GM12875 (cell line): Measurements from ENCODE around the gene PDCL3.

Experiments
- H3K4me3 ChIP-seq: one replicate; pipeline ENCODE4 v1.5.1; 2011; ENCODE audit warnings: low read depth, low read length, control low read depth
- TF ChIP-seq, protein P1 (sequence below): IDR thresholded peaks from 2 replicates; pipeline ENCODE4 v1.5.1; 2011; ENCODE audit warnings: low read depth, mild to moderate bottlenecking, control low read depth, inconsistent platforms, low read length, moderate library complexity, borderline replicate concordance; ENCODE audit not compliant: insufficient read depth

The PDCL3 gene

DNA sequence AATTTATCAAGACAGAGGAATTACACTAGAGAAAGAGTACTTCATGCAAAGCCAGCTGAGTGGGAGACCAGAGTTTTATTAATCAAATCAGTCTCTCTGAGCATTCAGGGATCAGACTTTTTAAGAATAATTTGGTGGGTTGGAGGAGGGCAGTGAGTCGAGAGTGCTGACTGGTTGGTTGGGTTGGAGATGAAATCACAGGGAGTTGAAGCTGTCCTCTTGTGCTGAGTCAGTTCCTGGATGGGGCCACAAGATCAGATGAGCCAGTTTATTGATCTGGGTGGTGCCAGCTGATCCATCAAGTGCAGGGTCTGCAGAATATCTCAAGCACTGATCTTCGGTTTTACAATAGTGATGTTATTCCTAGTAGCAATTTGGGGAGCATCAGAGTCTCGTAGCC is 21.4 kb upstream of the PDCL3 start:
- TF ChIP-seq, protein P1, sequence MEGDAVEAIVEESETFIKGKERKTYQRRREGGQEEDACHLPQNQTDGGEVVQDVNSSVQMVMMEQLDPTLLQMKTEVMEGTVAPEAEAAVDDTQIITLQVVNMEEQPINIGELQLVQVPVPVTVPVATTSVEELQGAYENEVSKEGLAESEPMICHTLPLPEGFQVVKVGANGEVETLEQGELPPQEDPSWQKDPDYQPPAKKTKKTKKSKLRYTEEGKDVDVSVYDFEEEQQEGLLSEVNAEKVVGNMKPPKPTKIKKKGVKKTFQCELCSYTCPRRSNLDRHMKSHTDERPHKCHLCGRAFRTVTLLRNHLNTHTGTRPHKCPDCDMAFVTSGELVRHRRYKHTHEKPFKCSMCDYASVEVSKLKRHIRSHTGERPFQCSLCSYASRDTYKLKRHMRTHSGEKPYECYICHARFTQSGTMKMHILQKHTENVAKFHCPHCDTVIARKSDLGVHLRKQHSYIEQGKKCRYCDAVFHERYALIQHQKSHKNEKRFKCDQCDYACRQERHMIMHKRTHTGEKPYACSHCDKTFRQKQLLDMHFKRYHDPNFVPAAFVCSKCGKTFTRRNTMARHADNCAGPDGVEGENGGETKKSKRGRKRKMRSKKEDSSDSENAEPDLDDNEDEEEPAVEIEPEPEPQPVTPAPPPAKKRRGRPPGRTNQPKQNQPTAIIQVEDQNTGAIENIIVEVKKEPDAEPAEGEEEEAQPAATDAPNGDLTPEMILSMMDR = no peak
- H3K4me3 ChIP-seq = no peak overlapping the region

DNA sequence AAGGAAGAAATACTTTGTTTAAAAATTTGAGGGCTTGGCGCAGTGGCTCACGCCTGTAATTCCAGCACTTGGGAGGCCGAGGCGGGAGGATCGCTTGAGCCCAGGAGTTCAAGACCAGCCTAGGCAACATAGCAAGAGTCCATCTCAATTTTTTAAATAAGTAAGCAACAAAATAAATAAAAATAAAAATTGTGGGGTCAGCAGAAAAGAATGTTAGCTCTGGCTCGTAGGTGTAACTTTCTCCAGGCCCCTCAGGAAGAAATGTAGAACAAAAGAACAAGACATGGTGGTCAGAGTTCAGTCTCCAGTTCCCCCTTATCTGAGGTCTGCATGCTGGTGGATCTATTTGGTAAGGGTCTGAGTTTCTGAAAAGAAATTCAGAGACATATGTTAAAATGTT is 20.4 kb upstream of the PDCL3 start:
- TF ChIP-seq, protein P1 = no peak
- no peak overlapping the region for H3K4me3 ChIP-seq

DNA sequence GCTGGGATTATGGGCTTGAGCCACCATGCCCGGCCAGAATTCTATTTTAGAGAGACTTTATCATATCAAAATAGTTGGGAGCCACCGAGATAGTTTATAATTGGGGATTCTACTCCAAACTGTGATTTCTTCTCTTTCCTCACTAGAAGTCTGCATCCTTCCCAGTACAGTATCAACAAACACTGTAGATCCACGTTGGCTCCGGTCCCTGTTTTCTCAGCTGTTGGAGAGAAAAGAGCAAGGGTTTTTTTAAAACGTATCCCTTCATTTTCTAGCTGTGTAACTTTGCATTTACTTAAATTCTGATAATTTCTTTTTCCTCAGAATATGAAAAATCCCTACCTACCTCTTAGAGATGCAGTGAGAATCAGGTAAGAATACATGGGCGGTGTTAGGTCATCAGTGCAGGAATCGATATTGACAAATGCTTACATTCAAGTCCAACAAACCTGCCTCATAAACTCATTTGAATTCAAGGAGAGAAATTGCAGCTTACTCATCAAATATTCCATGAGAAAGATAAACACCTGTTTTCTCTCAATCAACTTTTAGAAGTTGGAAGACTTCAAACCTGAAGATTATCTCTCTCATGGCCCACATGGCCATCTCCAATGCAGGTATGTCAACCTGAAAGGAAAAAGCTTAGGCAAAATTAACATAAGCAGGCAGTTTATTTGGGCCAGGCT is 17.7 kb upstream of the PDCL3 start:
- no peak overlapping the region for H3K4me3 ChIP-seq
- TF ChIP-seq, protein P1 = no peak

DNA sequence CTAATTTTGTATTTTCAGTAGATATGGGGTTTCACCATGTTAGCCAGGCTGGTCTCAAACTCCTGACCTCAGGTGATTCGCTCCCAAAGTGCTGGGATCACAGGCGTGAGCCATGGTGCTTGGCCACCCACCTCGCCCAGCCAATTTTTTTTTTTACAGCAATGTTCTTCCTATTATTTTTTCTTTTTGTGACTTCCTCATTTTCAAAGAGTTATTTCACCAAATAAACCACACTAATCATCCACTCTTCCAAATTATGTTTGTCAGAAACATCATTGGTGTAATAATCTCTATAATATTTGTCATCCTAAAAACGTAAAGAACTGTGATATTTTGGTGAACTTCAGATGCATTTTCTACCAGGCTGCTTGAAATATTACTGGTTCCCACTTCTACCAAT is 16.3 kb upstream of the PDCL3 start:
- H3K4me3 ChIP-seq = no peak overlapping the region
- TF ChIP-seq, protein P1 = no peak

DNA sequence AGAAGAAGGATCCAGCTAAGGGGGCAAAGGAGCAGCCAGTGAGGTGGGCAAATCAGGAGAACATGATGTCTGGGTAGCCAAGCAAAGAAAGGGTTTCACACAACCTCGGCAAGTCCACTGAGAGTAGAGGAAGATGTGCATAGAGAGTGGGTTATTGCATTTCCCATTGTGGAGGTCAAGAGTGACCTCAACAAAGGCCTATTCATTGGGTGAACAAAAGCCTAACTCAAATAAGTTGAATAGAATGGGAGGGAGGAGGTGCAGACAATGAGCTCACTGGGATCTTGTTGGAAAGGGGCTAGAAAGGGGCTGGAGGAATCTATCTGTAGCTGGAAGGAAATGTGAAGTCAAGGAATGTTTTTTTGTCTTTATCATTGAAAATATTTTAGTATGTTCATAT is 14.0 kb upstream of the PDCL3 start:
- no peak overlapping the region for H3K4me3 ChIP-seq
- TF ChIP-seq, protein P1 = no peak

DNA sequence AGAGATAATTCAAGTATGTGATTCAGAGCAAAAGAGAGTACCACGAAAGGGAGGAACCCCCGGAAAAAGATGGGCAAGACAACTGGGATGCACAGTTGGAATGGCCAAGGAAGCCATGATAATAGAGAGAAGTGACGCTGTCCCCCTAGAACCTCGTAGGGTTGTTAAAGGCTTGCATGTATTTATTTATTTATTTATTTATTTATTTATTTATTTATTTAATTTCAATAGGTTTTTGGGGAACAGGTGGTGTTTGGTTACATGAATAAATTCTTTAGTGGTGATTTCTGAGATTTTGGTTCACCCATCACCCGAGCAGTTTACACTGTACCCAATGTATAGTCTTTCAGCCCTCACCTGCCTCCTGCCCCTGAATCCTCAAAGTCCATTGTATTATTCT is 11.5 kb upstream of the PDCL3 start:
- TF ChIP-seq, protein P1 = no peak
- no peak overlapping the region for H3K4me3 ChIP-seq

DNA sequence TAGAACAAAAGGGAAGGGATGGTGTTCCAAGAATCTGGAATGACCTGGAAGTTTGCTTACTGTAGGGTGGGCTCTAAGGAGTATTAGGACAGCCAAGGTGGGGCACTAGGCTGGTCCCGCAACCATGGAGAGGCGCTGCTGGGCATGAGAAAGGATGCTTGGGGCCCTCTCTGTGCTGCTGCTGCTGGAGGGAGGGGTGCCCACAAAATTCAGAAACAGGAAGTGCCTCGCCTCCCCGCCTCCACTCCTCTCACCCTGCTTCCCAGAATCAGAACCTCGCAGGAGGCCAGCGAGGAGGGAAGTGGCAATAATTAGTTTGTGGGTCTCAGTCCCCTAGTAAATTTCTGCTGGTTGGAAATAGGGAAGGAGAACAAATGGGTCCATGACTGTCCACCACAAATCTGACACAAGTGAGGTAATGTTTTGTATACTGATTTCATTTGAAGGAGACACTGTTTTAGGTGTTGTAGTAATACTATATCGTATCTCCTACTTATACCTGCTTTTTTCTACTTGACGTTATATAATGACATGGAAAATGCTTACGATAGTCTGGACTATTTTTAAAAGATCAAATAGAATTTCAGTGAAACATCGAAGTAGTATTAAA is 7.9 kb upstream of the PDCL3 start:
- no peak overlapping the region for H3K4me3 ChIP-seq
- TF ChIP-seq, protein P1 = no peak
